ENCODE measurements around the gene NAB2. TPM values are rescaled to one million over a fixed set of nuclear protein-coding genes. Genes with fewer than 3 reads are reported as not detected.

NAB2 gene
- total RNA-seq, 1 experiment from 2014 or later, result 16.3 TPM

DNA sequence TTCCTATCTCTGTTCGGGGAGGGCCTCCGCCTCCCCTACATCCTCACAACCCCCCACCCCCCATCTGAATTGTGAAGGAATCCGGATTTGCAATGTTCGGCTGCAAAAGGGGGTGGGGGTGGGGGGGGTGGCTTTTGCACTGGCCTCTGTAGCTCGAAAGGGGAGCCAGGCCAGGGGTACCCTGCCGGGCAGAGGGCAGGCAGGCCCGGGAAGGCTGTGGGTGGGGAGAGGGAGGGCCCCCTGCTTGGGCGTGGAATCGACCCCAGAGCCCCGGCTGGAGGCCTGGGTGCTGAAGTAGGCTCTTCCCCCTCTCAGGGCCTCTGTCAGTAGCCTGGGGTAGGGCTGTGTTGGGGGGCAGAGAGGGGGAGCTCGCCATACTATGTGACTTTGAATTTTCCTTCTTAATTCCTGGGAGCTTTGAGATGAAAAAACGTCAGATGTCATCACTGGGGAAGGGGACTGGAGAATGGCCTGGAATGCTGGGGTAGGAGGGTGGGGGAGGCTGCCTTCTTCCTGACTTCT is 40.5 kb downstream of the NAB2 start:
- DNase-seq (ENCODE audit: extremely low read depth, low read depth), result no peak

GRCh38 chr12:57129889-57130288 is 41.0 kb downstream of the NAB2 start:
- no peak for DNase-seq (ENCODE audit: extremely low read depth, low read depth)

- no peak for DNase-seq (ENCODE audit: extremely low read depth, low read depth)
These were observed 42.0 kb downstream of the NAB2 start for GRCh38 chr12:57130941-57131340.

DNA sequence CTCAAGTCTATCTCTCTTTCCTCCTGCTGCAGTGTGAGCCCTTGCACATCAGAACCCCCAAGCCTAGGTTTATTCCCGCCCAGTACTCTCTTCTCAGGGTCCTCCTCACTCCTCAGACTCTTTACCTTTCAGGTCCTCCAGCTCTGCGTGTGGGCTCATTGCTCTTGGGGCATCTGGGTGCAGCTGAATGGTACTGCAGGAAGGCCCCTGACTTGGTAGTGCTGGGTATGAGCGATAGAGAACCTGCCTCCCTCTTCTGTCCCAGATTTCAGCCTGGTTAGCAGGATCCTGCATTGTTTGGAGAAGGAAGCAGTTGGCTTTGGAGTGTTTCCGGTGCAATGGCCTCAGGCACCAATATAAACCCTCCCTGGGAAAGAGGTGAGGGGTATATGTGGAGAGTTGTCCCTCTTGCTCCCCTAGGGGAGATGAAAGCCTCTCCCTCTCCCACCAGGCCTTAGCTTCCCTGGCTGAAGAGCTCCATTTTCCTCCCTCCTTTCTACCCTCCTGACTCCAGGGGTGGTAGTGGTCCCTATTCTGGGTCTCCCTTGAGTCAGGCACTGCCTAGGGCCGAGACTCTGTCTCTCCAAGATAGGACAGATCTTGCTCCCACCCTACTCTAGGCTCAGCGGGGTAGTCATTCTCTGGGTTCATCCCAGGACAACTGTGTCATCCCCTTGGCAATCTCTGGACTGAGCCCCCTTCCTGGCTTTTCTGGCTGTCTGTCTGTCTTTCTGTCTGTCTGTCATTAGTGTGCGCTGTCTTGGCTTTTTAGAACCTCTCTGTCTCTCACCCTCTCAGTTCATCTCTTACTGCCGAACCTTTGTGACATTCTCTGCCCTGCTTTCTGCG is 43.2 kb downstream of the NAB2 start:
- no peak for DNase-seq (ENCODE audit: extremely low read depth, low read depth)

DNA sequence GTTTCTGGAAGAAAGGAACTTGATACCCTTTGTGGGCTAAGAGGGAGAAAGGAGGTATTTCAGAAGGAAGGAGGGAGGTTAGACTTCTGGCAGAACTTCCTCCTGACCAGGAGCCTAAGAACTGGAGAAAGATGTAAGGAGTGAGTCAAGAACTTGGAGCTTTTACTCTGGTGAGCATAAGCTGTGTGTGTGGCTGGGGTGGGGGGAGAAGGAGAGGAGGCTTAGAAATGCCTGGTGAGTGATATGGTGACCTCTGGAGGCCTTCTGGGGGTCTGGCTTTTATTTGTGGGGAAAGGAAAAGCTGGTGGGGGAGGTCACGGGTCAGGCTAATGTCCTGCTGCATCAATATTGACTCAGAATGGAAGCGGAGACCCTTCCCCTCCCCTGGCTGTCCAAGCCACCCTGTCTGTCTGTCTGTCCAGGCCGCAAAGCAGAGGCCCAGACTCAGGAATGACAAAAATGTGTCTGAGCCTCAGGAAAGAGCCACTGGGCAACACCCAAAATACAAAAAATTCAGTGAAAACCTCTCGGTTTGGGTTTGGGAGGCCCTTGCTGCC is 44.2 kb downstream of the NAB2 start:
- DNase-seq (ENCODE audit: extremely low read depth, low read depth), result no peak

DNA sequence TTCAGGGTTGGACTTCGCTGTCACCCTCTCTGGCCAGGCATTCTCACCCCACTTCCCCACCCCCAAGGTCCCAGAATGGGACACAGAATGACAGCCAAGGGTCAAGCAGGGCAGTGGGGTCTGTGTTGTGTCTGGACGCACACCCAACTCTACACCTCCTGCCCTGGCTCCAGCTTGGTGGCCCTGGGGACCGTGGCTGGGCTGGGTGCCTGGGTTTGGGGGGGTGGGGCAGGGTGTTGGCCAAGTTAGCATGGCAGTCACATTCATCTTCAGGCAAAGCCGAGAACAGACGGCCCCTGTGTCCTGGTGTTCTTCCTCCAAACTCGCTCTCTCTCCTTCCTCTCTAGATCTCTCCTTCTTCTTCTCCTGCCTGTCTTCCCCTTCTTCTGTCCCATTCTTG is 45.0 kb downstream of the NAB2 start:
- DNase-seq (ENCODE audit: extremely low read depth, low read depth), result no peak

GRCh38 chr12:57134949-57135348 is 46.0 kb downstream of the NAB2 start:
- no peak for DNase-seq (ENCODE audit: extremely low read depth, low read depth)

DNA sequence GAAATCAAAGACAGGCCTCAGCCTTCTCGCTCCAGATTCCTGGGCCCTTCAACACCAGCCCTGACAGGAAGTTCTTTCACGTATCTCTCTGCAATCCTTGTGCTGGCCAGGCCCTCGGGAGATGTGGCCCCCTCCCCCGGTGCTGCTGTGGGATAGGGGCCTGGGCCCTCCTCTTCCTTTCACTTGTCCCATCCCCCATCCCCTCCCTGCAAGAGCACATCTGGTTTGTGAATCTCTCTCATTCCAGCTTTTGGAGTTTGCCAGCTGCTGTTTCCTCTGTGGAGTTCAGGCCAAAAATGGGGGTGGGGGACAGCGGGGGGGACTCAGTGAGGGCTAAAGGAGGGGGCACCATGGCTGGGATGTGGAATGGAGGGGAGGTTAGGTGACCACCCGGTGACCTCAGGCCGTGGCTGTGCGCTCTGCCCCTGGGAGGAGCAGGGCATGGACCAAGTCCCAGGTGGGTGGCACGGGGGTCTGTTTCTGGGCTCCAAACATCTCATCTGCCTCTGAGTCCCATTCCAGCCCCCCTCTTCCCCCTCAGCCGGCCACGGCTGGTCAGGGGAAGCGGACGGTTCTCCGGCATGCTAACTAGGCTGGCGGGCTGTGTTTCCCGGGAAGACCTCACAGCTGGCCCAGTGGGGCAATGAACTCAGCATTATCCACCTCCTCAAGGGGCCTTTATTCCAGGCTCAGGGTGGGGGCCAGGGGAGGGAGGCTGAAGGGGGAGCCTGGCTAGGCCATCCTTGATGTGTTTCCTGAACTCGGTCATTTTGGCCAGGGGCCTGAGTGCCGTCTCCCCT is 46.8 kb downstream of the NAB2 start:
- DNase-seq (ENCODE audit: extremely low read depth, low read depth), result no peak

GRCh38 chr12:57138526-57139272 is 49.8 kb downstream of the NAB2 start:
- no peak for DNase-seq (ENCODE audit: extremely low read depth, low read depth)

DNA sequence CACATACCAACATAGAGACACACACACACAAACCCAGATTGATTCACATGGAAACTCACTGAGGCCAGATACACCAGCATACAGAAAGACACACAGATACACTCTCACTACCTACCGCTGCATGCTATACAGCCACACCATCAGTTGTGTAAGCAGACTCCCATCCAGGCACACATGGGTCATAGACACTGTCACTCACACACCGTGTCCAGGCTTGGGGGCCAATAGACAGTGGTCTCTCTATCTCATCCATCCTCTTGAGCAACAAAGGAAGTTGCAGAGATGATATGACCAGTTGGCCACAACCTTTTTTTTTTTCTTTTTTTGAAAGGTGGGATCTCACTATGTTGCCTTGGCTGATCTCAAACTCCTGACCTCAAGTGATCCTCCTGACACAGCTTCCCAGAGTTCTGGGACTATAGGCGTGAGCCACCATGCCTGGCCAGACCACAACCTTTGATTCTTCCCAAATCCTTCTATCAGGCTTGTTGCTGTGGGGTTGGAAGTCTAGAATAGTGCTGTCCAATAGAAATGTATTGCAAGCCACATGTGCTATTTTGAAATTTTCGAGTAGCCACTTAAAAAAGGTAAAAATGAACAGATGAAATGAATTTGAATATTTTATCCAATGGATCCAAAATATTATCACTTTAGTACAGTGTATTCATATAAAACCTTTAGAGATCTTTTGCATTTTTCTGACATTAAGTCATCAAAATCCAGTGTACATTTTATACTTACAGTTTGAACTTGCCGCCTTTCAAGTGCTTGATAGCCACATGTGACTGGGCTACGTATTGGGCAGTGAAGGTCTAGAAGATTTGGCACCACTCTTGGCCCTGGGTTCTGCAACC is 51.1 kb downstream of the NAB2 start:
- DNase-seq (ENCODE audit: extremely low read depth, low read depth), result no peak

- DNase-seq (ENCODE audit: extremely low read depth, low read depth), result no peak
These were observed 52.3 kb downstream of the NAB2 start for GRCh38 chr12:57141249-57141648.

GRCh38 chr12:57142121-57142520 is 53.2 kb downstream of the NAB2 start:
- DNase-seq (ENCODE audit: extremely low read depth, low read depth), result no peak

DNA sequence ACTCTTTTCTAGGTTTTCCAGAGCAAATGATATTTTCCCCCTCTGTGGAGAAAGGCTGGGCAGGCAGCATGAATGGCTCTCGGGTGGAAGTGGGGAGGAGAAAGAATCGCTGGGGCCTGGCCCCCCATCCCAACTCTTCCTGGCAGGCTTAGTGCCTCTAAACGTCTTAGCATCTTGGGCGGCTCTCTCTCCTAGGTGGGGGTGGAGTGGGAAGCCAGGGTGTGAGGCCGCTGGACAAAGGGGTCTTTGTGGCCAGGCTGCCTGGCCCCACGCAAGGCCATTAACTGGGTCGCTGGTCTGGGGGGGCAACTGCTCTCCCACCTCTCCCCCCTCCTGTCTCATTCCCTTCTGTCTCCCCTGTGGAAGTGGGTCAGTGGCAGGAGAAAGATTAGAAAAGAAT is 53.8 kb downstream of the NAB2 start:
- no peak for DNase-seq (ENCODE audit: extremely low read depth, low read depth)

- no peak for DNase-seq (ENCODE audit: extremely low read depth, low read depth)
These were observed 54.5 kb downstream of the NAB2 start for GRCh38 chr12:57143454-57143853.

Other genes with a start within 250 kb of the NAB2 start
- not detected in 2 replicates for gene SDR9C7, start 154.7 kb upstream of the NAB2 start, total RNA-seq (2014; rRNA removed; shearing (Covaris generic))
- 0.05 TPM in 1 of 2 replicates, not detected in the other for gene RDH16, start 131.5 kb upstream of the NAB2 start, total RNA-seq (2014; rRNA removed; shearing (Covaris generic))
- 8.8 and 10.3 TPM in 2 replicates for gene ZBTB39, start 82.6 kb upstream of the NAB2 start, total RNA-seq (2014; rRNA removed; shearing (Covaris generic))
- not detected in 2 replicates for gene TAC3, start 72.6 kb upstream of the NAB2 start, total RNA-seq (2014; rRNA removed; shearing (Covaris generic))
- gene MYO1A, start 39.0 kb upstream of the NAB2 start, total RNA-seq (2014; rRNA removed; shearing (Covaris generic)), result not detected in 2 replicates
- gene NEMP1, start 10.3 kb upstream of the NAB2 start, total RNA-seq (2014; rRNA removed; shearing (Covaris generic)), result 22.8 and 23.6 TPM in 2 replicates
- 51.3 and 68.8 TPM in 2 replicates for gene STAT6, start 22.2 kb downstream of the NAB2 start, total RNA-seq (2014; rRNA removed; shearing (Covaris generic))
- 3.1 and 5.5 TPM in 2 replicates for gene LRP1, start 39.4 kb downstream of the NAB2 start, total RNA-seq (2014; rRNA removed; shearing (Covaris generic))
- not detected in 2 replicates for gene LRP1-AS, start 58.5 kb downstream of the NAB2 start, total RNA-seq (2014; rRNA removed; shearing (Covaris generic))
- 9.7 and 10.7 TPM in 2 replicates for gene NXPH4, start 127.7 kb downstream of the NAB2 start, total RNA-seq (2014; rRNA removed; shearing (Covaris generic))
- 373 and 409 TPM in 2 replicates for gene SHMT2, start 140.6 kb downstream of the NAB2 start, total RNA-seq (2014; rRNA removed; shearing (Covaris generic))
- gene STAC3, start 162.1 kb downstream of the NAB2 start, total RNA-seq (2014; rRNA removed; shearing (Covaris generic)), result 0.57 and 0.58 TPM in 2 replicates

All from NCI-H460 (cell line).